Activated T-helper 1 cell treated with anti-CD3 and anti-CD28 coated beads, Interleukin-12 subunit alpha, Interleukin-12 subunit beta, Interleukin-2, Interleukin-4 antibody, amounts not matched to agents 30 ng/mL and 10 ng/mL and 1 ng/mL, durations not matched to agents 14 hours and 24 hours and 36 hours (primary cell): ENCODE data around the gene TBC1D28. TPM values are rescaled to one million over a fixed set of nuclear protein-coding genes. Genes with fewer than 3 reads are reported as not detected.
A peak's percentile ranks its signal among the peaks of the same experiment; 100 is the strongest.
"Not testable (repeated sequence)": the region's sequence is repeated elsewhere in the genome, so short reads cannot be mapped to it uniquely, and the experiment has no call there.

Experiments
- DNase-seq: peaks from one replicate; pipeline ENCODE4 v3.0.0; 2021; ENCODE audit warnings: low spot score
- H3K27ac Mint-ChIP-seq: one replicate; pipeline ENCODE4 v1.8.0; 2021; ENCODE audit warnings: mild to moderate bottlenecking, mixed read lengths
- H3K27me3 Mint-ChIP-seq: one replicate; pipeline ENCODE4 v1.8.0; 2022; ENCODE audit warnings: mild to moderate bottlenecking, moderate library complexity, mixed read lengths; ENCODE audit not compliant: insufficient read depth
- H3K36me3 Mint-ChIP-seq: one replicate; pipeline ENCODE4 v1.8.0; 2021; ENCODE audit warnings: low read depth, mixed read lengths
- H3K4me1 Mint-ChIP-seq: one replicate; pipeline ENCODE4 v1.8.0; 2021; ENCODE audit warnings: low read depth, mixed read lengths
- H3K4me3 Mint-ChIP-seq: one replicate; pipeline ENCODE4 v1.8.0; 2021; ENCODE audit warnings: mild to moderate bottlenecking, moderate library complexity, mixed read lengths
- H3K9me3 Mint-ChIP-seq: one replicate; pipeline ENCODE4 v1.8.0; 2021; ENCODE audit warnings: mixed read lengths
- intact Hi-C: fragments of 100-400 bp; cut with micrococcal nuclease; formaldehyde crosslinking; loops from one replicate; pipeline ENCODE4 v1.15.1; 2024
- total RNA-seq: library from RNA; stranded (reverse); gene quantifications from 2 replicates; pipeline ENCODE4 v1.2.3, GENCODE V29; 2022

The TBC1D28 gene
- total RNA-seq, 1 donor from 2014 or later = 0.08 TPM

DNA sequence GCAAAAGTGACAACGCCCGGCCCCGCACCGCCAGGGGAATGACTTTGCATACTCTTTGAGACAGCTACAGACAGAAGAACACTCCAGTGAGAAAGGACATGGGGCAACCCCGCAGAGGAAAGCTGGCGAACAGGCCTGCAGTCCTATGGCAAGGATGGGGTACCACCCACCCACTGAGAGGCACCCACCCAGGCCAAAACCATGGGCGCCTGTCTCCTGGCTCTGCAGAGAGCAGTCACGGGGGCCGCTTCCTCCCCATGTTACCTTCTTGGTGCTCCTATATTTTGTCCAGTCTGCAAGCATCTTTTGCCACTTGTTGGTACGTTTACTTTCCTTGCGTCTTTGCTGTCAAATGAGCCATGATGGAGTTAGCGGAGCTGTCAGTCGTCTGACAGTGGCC, 5.8 kb downstream of the TBC1D28 start:
- DNase-seq, H3K9me3 Mint-ChIP-seq, H3K36me3 Mint-ChIP-seq, H3K4me1 Mint-ChIP-seq, H3K4me3 Mint-ChIP-seq, intact Hi-C loops, H3K27ac Mint-ChIP-seq: not testable (repeated sequence)
- H3K27me3 Mint-ChIP-seq = peaks cover 14% of the 10 kb centered on the region

DNA sequence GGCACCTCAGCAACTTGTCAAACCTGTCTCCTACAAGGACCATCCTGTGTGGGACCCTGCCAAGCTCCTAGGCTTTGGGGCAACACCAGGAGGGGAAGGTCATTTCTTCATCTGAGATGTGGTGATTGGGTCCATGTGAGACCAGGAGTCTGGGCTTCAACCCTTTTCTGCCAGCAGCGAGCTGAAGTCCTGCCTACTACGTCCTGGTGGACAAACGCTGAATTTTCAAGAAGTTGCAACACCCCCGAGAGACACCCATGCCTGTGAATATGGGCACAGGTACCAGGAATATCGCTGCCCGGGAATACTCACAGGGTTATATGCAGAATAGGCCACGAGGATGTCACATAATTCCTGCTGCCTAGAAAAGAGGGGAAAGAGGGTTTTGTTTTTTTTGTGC, 8.0 kb downstream of the TBC1D28 start:
- H3K27ac Mint-ChIP-seq, DNase-seq, intact Hi-C loops, H3K36me3 Mint-ChIP-seq, H3K9me3 Mint-ChIP-seq, H3K4me1 Mint-ChIP-seq, H3K4me3 Mint-ChIP-seq: not testable (repeated sequence)
- H3K27me3 Mint-ChIP-seq = peaks cover 14% of the 10 kb centered on the region

DNA sequence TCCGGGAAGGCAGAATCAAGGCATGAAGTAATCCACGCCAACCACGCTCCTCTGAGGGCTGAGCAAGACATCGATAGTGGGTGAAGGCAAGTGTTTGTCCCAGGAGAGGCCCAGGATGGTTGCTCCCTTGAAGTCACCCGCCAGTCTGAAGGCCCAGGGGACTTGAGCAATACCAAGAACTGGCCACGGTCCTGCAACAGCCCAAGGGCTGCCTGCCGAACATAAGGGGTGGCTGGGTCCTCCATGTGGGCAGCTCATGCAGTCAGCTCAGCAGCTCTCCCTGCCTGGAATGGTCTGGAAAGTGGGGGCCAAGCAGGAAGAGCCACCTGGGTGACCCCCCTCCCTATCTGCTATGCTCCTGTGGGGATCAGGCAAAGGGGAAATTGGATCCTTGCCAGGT, 8.4 kb downstream of the TBC1D28 start:
- H3K9me3 Mint-ChIP-seq, H3K27ac Mint-ChIP-seq, intact Hi-C loops, DNase-seq, H3K36me3 Mint-ChIP-seq, H3K4me3 Mint-ChIP-seq, H3K4me1 Mint-ChIP-seq: not testable (repeated sequence)
- peaks cover 14% of the 10 kb centered on the region for H3K27me3 Mint-ChIP-seq

DNA sequence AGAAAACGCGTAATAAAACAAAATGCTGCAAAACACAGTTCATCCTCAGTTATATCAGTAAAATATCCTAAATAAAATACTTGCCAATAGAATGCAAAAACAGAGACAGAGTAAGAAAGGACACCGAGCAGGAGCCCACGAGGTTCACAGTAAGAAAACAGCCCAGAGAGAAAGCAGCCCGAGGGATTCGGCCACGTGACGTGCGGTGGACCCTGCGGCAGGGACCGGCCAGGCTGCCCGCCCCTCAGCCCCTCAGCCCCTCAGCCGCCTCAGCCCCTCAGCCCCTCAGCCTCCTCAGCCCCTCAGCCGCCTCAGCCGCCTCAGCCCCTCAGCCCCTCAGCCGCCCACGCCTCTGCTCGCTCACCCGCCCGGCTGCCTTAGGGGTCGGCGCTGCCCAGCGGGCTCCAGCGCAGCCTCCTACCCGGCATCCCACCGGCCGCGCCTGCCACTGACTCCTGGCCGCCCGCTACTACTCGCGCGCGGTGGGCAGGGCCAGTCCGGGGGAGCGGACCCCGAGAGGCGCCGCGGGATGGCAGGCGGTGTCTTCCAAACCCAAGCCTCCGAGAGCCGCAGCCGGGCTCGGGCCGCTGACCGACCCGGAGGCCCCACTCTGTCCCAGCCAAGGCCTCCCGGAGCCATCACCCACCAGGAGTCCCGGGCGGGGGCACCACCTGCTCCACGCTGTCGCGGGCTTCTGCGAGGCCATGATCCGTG, 9.5 kb downstream of the TBC1D28 start:
- DNase-seq, H3K9me3 Mint-ChIP-seq, H3K36me3 Mint-ChIP-seq, H3K4me1 Mint-ChIP-seq, intact Hi-C loops, H3K4me3 Mint-ChIP-seq: not testable (repeated sequence)
- peaks cover 17% of the 10 kb centered on the region for H3K27me3 Mint-ChIP-seq
- peak overlapping the region; percentile 29 for H3K27ac Mint-ChIP-seq

DNA sequence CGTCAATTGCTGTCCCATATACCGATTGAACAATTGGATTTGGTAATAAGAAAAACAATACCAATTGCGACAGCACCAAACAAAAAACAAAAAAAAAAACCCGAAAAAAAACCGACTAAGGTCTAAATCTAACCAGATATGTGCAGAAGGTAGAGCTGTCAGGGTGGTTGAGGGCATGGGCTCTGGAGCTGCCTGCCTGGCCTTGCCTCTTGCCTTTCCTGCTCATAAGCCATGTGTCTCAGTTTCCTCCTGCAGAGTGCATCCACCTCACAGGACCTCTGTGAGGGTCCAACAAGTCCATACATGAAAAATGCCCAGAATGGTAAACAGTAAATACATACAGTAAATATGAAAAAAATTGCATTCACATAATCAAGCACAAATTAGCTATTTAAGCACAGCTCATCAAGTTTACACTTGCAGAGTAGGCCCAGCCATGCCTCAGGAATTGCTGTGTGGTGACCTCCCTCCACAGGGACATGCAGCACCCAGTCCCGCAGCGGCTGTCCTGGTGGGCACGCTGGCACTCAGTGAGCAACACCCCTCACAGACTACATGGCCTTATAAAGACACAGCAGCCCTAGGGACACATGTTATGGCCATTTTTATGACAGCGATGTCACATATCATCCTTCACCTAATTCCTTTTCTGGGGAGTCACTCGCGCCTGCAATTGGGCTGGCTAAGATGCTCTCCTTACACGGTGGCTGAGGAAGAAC, 17.9 kb downstream of the TBC1D28 start:
- intact Hi-C loops = loop anchor here (10.0 kb wide), 1 partner anchor 158 kb away; the partner anchor contains the start of gene TVP23B
- peaks cover 10% of the 10 kb centered on the region for H3K4me1 Mint-ChIP-seq
- DNase-seq = no peak
- no peaks in the 10 kb centered on the region for H3K36me3 Mint-ChIP-seq
- H3K4me3 Mint-ChIP-seq = peak overlapping the region; percentile 38
- H3K27me3 Mint-ChIP-seq = peaks cover 8% of the 10 kb centered on the region
- H3K27ac Mint-ChIP-seq = no peak overlapping the region
- H3K9me3 Mint-ChIP-seq = no peaks in the 10 kb centered on the region

DNA sequence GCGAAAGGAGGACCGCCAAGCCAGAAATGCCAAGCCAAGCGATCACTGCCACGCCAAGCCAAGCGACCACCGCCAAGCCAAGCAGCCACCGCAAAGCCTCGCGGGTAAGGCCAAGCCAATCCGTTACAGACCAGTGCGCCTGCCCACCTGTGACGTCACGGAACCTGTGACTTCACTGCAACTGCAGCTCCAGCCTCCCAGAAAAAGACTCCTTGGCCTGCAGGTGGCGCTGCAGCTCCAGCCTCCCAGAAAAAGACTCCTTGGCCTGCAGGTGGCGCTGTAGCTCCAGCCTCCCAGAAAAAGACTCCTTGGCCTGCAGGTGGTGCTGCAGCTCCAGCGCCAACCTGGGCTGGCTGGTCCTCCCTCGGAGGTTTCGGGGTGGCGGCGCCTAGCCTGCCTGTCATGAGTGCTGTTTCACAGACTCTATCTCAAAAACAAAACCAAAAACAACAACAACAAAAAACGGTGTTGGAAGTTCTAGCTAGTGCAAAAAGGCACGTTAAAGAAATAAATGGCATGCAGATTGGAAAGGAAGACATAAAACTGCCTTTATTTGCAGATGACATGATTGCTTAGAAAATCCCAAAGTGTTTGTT, 18.6 kb downstream of the TBC1D28 start:
- not testable (repeated sequence) for H3K27me3 Mint-ChIP-seq, H3K9me3 Mint-ChIP-seq, H3K36me3 Mint-ChIP-seq
- H3K27ac Mint-ChIP-seq = peak overlapping the region; percentile 93
- peak overlapping the region; percentile 86 for H3K4me3 Mint-ChIP-seq
- intact Hi-C loops = loop anchor here (10.0 kb wide), 1 partner anchor 159 kb away; the partner anchor contains the start of gene TVP23B
- H3K4me1 Mint-ChIP-seq = peaks cover 10% of the 10 kb centered on the region
- peak; percentile 95 for DNase-seq

DNA sequence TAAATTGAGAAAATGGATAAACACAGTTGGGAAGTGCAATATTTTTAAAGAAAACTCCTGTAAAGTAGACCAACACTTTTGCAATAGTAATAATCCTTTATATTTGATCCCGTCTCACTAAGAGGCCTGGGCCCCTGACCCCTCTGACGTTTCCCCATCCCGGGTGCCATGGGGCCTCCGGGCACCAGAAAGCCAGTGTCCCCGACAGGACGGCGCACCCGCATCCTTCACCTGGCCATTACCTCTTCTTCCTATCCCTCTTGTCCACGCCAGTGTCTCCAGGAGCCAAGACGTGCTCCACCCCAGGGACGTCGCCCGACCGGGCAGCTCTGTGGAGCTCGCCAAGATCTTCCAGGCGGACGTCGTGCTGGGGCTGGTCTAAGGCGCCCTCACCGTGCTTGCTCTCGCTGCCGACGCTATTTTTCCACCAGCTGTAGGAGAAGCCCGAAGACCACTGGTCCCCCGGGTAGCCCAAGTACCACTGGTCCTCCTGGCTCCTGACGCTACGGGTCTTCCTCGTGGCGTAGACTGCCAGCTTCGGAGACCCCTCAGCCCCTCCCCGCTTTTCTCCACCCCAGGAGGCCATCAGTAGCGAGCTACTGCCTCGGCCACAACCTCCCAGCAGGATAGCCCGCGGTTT, 19.2 kb downstream of the TBC1D28 start:
- peaks cover 10% of the 10 kb centered on the region for H3K4me1 Mint-ChIP-seq

DNA sequence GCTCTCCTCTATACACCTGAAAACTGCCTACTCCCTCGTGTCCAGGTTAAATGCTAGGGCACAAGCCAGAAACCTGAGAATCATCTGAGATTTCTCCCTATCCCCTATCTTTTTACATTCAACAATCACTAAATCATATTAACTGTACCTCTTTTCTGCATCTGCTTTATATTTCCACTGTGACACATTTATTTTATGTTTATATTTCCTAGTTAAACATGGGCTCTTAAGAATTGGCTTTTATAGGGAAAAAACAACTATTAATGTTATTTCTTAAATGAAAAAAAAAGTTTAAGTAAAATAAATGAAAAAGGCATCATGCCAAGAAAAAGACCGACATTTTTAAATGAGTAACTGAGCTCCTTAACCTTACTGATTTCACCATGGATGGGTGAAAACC, 26.6 kb downstream of the TBC1D28 start:
- H3K4me1 Mint-ChIP-seq, H3K27me3 Mint-ChIP-seq, intact Hi-C loops, DNase-seq, H3K4me3 Mint-ChIP-seq, H3K9me3 Mint-ChIP-seq, H3K36me3 Mint-ChIP-seq, H3K27ac Mint-ChIP-seq: not testable (repeated sequence)

More for the DNA sequence above, 19.2 kb downstream of the TBC1D28 start:
- DNase-seq = peak; percentile 2
- intact Hi-C loops = loop anchor here (10.0 kb wide), 1 partner anchor 160 kb away; the partner anchor contains the start of gene TVP23B
- Mint-ChIP-seq H3K27ac (peak overlapping the region; percentile 93), H3K4me3 (peak overlapping the region; percentile 86)
- not testable (repeated sequence) for H3K36me3 Mint-ChIP-seq, H3K27me3 Mint-ChIP-seq, H3K9me3 Mint-ChIP-seq

DNA sequence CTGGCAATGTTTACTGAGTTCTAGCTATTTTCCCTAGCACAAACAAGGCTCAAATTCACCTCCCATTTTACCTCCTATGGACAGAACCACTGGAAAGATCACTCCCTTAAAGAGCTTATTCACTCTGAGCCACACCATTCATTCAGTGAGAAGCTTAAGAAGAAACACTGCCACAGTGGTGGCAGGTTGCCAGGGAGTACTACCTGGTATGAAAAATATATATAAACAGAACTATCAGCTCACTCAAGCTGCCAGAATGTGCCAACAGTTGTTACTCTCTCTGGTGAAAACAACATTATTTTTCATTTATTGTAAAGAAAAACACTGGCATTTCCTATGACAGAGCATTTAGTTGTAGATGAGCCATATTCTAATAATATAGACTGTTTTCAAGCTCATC, 31.2 kb downstream of the TBC1D28 start:
- DNase-seq, H3K4me1 Mint-ChIP-seq, H3K4me3 Mint-ChIP-seq, H3K27ac Mint-ChIP-seq, H3K27me3 Mint-ChIP-seq, H3K36me3 Mint-ChIP-seq, H3K9me3 Mint-ChIP-seq, intact Hi-C loops: not testable (repeated sequence)

DNA sequence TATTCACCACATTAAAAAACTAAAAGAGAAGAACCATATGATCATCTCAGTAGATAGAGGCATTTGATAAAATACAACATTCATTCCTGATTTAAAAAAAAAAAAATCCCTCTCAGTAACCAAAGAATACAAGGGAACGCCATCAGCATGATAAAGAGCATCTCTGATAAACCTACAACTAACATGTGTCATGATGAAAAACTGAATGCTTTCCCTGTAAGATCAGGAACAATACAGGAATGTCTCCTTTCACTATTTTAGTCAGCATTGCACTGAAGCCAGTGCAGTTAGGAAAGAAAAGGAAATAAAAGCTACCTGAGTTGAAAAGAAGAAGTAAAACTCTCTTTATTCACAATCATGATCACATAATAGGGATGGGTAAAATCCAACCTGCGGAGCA, 51.1 kb downstream of the TBC1D28 start:
- DNase-seq, H3K36me3 Mint-ChIP-seq, H3K27me3 Mint-ChIP-seq, H3K4me1 Mint-ChIP-seq, H3K27ac Mint-ChIP-seq, H3K9me3 Mint-ChIP-seq, H3K4me3 Mint-ChIP-seq, intact Hi-C loops: not testable (repeated sequence)
